ENCODE data around the gene NFAM1.

The NFAM1 gene

DNA sequence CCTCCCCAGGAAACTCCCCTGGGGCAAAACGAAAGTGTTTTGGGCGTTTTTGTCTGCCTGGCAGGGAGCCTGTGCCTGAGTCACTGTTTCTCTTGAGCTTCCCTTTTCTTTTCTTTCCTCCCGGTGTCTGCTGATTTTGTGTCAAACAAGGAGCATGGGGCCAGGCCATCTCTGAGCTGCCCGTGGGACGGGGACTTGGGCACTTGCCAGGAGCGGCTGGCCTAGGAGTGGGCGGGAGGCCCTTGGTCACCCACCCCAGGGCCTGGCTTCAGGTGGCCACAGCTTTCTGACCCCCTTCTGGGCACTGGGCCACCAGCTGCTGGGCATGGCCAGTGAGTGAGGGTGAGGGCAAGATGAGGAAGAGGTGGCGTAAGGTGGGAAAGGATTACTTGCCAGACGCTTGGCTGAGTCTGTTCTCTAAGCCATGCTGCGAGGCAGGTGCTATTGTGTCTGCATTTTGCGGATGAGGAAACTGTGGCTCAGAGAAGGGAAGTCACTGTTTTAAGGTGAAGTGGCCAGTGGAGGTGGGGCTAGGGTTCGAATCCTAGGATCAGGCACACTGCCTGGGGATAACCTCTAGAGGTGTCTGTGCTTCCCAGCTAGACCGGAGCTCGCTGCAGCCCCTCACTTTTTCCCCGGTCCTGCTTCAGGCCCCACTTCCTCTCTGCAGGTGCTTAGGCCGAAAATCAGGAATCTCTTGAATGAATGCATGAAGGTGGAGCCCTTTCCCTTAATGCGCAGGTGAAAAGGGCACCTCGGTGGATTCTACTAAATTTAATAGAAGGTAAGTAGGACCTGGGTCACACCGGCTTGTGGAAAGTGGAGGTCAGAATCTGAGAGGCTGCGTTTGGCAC lies 7.8 kb upstream of the NFAM1 start:
- no peak for DNase-seq (ENCODE audit: low read depth in 2 of 2, low spot score in 1 of 2)

DNA sequence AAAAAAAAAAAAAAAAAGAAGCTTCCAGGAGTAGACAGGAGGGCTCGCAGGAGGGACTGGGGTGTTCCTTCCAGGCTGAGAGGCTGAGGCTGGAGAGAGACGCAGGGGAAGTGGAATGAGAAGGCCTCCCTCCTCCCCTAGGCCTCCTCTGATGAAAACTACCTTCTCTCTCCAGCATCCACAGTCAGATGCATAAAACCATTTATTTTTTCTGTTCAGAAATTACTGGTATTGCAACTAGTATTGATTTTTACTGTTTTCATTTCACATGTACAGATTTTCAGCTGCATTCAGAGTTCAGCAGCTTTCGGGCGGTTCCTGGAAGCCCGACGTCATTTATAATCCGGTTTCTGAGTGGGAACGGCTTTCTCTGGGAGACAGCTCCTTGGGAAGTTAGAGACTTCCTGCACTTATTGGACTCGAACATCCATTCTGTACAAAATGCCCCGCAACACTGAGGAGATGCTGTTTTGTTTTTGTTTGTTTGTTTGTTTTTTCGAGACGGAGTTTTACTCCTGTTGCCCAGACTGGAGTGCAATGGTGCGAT lies 6.9 kb upstream of the NFAM1 start:
- no peak for DNase-seq (ENCODE audit: low read depth in 2 of 2, low spot score in 1 of 2)

DNA sequence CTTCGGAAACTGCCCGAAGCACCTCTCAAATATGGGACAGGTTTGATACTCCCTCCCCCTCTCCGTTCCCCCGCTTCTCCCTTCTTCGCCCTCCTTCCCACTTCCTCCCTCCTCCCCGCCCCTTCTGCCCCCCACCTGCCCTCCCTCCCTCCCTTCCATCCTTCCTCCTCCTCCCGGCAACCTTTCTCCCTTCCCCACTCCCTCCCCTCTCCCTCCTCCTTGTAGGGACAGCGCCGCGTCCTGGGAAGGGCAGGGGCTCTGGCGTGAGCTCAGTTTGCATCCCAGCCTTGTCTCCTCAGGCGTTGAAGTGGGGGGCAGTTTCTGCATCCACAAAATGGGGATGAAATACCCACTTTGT lies 6.1 kb upstream of the NFAM1 start:
- no peak for DNase-seq (ENCODE audit: low read depth in 2 of 2, low spot score in 1 of 2)

DNA sequence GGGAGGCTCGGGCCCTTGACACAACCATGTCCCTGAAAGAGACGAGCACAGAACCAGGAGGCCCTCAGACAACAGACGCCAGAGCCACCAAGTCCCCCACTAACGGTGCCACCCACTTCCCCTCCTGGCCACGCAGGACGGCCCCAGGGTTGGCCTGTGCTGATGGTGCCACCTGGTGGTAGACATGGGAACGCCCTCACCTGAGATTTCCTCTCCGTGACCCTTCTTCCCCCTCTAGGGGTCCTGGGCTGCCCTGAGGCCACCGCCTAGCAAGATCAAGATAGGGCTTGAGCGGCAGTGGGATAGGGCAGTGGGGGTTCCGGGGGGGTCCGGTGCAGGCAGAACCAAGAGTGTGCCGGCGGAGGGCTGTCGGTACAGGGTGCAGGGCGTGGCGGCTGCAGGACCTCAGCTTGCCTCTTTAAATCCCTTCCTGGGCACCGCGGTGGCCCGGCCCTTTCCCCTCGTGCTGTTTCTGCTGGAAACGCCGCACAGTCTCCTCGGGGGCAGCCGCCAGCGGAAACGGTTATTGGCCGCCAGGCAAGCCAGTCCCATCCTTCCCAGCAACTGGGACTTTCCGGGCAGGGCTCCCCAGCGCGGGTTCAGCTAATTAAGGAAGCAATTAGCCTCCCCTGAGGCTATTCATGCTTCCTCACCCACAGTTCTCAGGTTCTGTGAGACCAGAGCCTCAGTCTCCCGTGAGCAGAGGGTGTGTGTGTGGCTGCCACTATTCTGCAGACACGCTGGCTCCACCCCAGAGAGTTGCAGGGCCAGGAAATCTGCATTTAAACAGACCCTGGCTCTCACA lies 5.5 kb upstream of the NFAM1 start:
- peak; percentile 71 to 75 for DNase-seq (ENCODE audit: low read depth in 2 of 2, low spot score in 1 of 2)

DNA sequence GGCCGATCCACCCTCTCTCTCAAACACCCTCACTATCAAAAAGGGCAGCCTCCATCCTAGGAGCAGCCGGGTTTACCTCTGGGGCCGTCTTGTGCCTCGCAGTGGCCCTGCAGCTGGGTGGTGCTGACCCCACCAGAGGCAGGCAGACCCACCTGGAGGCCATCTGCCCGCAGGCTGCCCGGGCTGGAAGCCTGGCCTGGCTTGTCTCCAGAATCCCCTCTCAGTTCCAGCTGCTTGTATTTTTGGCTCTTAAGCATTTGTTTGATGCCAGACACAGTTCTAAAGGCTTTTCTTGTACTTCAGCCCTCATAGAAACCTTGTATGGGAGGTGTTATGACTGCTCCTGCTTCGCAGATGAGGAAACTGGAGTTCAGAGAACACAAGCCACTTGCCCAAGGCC lies 4.2 kb upstream of the NFAM1 start:
- DNase-seq (ENCODE audit: low read depth in 2 of 2, low spot score in 1 of 2): no peak

DNA sequence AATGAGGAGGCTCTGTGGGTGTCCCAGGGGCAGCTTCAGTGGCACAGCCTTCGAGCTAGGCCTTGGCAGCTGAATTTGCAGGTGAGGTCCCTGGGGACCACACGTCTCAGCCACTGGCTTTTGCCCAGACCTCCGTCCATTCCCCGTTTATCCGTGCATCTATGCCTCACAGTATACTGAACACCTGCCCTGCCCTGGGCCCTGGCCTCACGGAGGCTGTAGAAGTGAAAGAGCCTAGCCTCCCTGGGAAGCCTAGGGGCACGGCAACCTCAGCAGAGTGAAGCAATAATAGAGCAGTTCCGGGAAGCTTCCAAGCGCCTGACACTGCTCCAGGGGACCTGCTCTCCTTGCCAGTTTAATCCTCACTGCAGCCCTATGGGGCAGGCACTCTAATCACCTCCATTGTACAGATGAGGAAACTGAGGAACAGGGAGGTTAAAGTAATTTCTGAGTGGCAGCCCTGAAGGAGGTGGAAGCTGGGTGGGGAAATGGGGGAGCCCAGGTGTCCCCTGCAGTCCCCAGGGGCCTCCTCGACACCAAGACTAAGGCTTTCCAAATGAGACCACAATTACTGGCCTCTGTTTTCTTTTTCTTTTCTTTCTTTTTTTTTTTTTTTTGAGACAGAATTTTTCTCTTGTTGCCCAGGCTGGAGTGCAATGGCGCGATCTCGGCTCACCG lies 2.7 kb upstream of the NFAM1 start:
- no peak for DNase-seq (ENCODE audit: low read depth in 2 of 2, low spot score in 1 of 2)

DNA sequence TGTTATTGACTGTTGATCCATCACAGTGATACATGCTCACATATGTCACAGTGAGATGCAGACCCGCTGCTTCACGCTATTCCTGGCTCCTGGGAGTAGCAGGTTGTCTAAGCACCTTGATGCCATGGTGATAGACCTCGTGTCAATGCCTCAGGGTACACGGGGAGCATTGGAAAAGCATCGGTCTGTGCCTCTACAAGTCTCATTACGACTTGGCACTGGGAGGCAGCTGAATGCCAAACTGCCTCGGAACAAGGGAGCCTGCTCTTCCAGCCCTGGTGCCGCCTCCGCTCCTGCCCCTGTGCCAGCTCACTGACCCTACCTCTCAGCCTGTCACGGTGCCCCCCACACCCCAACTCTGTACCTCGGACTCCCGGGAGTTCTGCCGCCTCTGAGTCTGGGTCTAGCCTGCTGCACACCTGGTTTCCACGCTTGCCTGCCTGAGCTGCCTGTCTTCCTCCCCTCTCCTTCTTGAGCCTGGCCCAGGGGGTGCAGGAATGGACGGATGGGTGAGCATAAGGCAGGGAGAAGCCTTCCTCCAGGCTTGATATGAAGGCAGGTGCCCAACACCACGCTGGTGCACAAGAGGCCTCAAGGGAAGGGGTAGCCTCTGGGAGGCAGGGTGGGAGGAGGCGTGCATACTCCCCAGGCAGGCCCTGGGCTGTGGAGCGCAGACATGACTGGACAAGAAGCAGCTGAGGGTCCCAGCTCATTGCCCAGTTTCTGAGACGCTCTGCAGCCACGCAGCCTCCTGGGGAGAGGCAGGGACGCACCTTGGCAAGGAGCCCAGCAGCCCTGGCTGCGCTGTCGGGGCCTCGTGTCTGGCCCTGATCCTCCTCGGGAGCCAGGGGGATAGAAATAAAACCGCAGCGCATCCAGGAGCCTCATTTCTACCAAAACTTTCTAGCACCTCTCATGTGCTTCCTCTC lies 1.8 kb upstream of the NFAM1 start:
- no peak for DNase-seq (ENCODE audit: low read depth in 2 of 2, low spot score in 1 of 2)

DNA sequence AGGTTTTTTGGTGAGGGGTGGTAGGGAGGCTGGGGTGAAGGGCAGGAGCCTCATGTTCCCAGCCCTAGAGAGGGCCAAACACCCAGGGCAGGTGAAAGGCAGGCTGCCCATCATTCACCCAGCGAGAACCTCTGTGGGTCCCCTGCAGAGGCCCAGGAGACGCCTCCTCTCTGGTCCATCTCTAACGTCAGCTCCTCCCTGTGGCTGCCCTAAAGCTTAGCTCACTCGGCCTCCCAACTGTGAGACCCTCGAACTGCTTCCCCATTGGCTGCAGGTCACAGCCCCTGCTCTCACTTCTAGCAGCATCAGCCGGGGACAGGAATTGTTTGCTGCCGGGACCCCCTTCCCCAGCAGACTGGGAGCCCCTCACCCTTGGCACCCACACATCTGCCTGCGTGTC lies 615 bp upstream of the NFAM1 start:
- no peak for DNase-seq (ENCODE audit: low read depth in 2 of 2, low spot score in 1 of 2)

DNA sequence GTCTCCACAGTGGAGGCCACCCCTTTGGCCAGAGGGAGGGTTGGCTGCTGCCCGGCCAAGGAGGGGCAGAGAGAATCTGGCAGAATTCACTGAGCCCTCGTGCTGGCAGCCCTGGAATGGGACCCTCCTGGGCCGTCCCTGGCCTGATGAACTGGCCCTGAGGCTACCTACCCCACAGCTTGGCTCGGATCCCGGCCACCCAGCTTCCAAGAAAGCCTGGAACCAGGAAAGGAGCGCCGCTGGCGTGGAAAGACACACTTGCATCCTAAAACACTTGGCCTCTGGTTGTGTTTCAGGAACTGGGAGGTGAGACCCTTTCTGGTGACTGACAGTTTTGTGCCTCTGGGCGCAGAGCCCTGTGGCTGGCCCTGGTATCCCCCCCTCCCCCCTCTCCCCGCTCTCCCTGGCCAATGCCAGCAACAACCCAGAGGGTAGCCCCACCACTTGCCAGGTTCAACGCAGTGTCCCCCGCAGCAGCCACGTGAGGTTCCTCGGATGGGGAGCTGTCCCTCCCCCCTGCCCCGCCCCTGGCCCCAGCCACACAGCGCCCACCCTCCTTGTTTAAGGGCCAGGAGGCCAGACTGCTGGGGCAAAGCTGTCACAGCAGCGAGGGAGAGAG lies 693 bp downstream of the NFAM1 start:
- no peak for DNase-seq (ENCODE audit: low read depth in 2 of 2, low spot score in 1 of 2)

DNA sequence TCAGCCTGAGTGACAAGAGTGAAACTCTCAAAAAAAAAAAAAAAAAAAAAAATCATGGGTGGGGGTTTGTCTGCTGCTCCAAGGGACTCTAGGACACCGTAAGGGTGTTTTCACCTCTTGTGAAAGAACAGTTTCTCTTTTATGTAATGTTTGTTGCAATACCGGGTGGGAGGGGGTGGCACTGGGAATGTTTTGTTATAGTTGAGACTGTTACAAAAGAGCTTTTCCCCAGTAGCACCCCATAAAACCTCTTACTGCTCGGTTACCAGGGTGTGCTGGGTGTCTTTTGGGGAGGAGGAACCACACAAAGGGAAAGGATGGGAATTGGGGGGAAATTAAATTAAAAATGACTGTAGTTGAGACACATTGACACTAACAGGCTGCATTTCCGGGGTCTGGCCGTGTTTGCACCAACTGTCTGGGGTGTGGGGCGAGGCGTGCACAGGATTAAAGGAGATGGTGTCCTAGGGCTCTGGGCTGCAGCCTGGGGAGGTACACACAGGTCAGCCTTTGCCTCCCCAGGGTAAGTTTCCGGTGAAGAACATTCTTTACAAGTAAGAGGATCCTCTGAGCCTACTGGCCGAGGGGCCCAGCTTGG lies 1.6 kb downstream of the NFAM1 start:
- no peak for DNase-seq (ENCODE audit: low read depth in 2 of 2, low spot score in 1 of 2)

DNA sequence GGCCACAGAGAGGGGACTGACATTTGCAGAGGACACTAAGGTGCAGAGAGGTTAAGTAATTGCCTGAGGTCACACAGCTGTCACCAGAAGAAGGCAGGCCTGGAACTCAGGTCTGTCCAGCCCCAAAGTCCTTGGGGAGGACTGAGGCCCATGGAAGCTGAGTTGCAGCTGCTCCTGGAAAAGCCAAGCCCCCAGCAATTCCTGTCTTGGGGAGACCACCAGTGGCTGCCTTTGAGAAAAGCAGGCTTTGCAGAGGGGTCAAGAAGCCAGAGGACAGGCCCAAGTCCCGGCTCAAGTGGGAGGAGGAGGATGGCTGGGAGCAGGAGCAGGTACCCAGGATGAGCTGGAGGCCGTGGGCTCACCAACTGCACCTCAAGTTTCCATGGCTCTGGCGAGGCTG lies 3.4 kb downstream of the NFAM1 start:
- DNase-seq (ENCODE audit: low read depth in 2 of 2, low spot score in 1 of 2): no peak

DNA sequence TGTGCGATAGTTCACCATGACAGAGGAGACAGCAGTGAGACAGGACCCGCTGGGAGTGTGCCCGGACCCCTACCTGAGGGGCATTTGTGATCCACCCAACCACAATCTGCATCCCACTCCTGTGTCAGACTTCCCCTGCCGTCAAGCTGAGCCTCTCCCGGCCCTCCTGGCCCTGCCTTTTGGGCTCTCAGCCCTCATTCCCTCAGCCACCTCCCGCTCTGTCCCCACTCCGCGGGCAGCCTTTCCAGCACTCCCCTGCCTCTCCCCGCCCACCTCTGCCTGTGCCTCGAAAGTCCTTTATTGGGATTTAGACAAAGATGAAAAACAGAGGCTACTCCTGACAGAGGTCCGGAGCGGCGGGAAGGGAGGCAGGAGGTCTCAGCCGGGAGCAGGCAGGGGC lies 4.2 kb downstream of the NFAM1 start:
- no peak for DNase-seq (ENCODE audit: low read depth in 2 of 2, low spot score in 1 of 2)

DNA sequence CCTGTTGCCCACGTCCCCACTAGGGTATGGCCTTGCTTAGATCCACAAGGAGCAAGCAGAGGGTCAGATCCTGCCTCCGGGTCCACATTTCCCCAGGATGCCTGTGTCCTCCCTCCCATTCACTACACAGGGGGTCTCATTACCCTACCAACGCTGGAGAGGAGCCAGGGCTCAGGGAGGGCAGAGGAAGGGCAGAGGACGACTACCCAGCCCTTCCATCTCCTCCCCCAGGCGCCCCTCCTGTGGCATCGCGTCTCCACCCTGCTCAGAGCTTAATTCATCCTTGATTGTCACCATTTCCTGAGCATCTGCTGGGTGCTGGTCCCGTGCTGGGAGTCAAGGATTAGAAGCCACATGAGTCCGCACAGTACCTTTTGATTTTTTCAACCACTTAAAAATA lies 5.0 kb downstream of the NFAM1 start:
- no peak for DNase-seq (ENCODE audit: low read depth in 2 of 2, low spot score in 1 of 2)

DNA sequence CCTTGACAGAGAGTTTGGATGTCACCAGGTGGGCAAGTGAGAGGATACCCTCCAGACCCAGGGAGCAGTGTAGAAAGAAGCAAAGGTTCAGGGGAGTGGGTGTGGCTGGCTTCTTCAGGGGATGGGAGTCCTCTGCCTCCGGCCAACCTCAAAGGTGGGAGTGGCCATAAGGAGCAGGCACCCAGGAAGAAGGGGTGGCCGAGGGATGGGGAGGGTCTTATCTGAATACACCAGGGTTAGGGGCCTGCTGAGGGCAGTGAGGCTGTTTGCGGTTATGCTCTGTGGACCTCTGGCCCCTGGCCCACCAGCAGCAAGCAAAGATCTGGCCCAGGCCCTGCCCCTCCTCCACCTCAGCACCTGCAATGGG lies 6.2 kb downstream of the NFAM1 start:
- no peak for DNase-seq (ENCODE audit: low read depth in 2 of 2, low spot score in 1 of 2)

DNA sequence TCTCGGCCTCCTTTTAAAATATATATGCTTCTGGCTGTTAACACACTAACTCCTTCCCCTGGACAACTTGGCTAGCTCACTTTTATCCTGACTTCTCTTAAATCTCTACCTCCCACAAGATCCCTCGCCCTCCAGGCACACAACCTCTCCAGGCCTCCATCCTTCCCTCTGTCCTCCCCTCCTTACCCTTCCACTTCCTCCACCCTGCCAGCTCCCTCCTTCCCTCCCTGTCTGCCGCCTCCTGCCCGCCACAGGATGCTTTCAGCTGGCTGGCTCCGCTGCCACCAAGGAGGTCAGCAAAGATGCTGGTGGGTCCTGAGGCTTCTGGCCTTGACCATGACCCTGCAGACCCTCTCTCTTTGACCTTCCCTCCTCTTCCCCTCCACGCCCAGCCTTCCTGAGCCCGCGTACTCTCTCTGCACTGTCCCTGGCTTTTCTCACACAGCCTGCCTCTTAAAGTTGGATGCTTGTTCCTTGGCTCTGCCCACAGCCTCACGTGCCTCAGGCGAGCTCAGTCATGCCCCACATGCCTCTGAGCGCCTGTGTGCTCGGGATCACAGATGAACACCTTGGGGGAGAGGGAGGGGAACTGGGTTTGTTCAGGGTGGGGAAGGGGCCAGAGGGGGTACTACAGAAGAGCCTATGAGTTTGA lies 6.7 kb downstream of the NFAM1 start:
- DNase-seq (ENCODE audit: low read depth in 2 of 2, low spot score in 1 of 2): no peak

DNA sequence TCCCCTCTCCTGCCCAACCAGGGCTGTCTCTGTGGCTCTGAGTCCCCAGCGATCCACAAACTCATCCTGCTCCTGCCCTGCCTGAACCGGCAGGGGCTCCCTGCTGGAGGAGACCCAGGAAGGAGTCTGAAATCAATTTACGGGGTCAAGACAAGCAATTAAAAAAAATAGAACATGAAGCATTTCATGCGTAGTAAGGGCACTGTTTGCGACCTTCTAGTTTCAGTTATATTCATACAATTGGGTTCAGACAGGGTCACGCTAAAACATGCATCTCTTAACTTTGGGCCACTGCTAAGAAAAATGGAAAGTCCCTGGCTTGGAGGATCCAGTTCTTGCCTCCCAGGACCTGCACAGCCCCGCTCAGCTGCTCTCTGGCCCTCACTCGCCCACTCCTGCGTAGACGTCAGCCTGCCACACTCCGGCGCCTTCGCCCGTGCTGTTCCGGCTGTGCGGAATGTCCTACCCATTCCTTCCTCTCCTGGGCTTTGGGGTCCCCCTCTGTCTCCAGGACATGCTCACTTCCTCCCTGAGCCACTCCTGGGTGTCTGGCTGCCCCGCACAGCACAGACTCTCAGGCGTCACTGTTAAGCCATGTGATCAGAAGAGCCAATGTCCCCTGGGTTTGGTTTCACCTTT lies 12.8 kb downstream of the NFAM1 start:
- DNase-seq (ENCODE audit: low read depth in 2 of 2, low spot score in 1 of 2): no peak

DNA sequence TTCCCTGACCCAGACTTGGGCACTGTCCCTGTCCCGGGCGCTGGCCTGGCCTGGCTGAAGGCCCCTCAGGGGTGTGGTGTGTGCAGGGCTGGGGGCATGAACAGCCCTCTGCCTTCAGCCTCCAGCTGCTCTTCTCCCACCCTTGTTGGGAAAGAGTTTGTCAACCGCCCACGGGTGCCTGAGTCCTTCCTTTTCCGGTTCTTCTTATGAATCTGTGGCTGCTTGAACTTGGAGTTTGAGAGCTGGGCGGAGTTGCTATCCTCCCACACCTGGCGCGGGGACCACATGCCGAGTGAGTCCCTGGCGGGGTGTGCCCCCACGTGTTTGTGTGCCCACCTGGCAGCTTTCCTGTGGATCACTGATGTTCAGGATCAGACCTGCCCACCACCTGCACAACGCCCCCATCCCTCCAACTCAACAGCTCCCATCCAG lies 13.4 kb downstream of the NFAM1 start:
- DNase-seq (ENCODE audit: low read depth in 2 of 2, low spot score in 1 of 2): no peak

DNA sequence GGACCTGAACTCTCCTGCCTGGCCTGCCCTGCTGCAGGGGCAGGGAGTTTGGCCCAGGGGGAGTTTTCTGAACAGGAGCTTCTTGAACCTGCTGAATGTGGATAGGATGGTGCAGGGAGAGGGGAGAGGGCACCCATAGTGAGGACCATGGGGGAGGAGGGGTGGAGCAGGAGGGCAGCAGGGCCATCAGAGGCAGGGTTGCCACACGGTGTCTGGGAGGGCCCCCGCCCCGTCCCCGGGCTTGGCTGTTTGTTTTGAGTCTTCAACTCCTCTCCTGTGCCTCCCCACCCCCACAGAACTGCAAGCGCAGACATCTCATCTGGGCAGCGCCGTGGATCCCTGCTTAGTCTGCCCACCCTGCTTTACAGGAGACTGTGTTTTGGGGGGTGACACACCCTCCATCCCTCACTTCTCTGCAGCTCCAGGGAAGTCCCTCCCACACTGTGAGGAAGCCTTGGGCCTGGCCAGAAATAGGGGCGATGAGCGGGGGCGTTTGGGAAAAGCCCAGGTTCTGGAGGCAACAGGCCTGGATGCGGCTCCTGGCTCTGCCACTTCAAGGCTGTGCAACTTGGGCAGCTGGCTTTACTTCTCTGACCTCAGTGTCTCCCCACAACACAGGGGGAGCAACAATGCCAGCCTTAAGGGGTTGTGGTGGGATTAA lies 14.4 kb downstream of the NFAM1 start:
- no peak for DNase-seq (ENCODE audit: low read depth in 2 of 2, low spot score in 1 of 2)
